Mesenchymal stem cell (in vitro differentiated cells and primary cell): ENCODE results near the gene HOXC9.

Experiments used
- DNase-seq: peaks from one replicate; pipeline ENCODE4 v3.0.0-alpha.2; 2013
- H2AFZ ChIP-seq: one replicate; pipeline ENCODE4 v1.6.1; 2013; ENCODE audit warnings: low read depth, mild to moderate bottlenecking, control low read depth, inconsistent platforms, low read length, moderate library complexity
- H2AK5ac ChIP-seq: 2 replicates; pipeline ENCODE4 v1.6.1; 2013; ENCODE audit warnings: low read length, moderate library complexity, mild to moderate bottlenecking, inconsistent platforms; ENCODE audit not compliant: severe bottlenecking
- H2BK120ac ChIP-seq: one replicate; pipeline ENCODE4 v1.6.1; 2013; ENCODE audit warnings: low read depth, mild to moderate bottlenecking, inconsistent platforms, low read length, moderate library complexity
- H2BK12ac ChIP-seq, 2 experiments: one replicate each; pipeline ENCODE4 v1.6.1; 2013; ENCODE audit warnings: inconsistent platforms in 2 of 2, low read length in 2 of 2, mild to moderate bottlenecking in 2 of 2, moderate library complexity in 2 of 2, control low read depth in 1 of 2
- H2BK15ac ChIP-seq: one replicate; pipeline ENCODE4 v1.6.1; 2013; ENCODE audit warnings: mild to moderate bottlenecking, low read depth, inconsistent platforms; ENCODE audit not compliant: poor library complexity, severe bottlenecking
- H2BK5ac ChIP-seq: 2 replicates; pipeline ENCODE4 v1.6.1; 2013; ENCODE audit warnings: low read depth, mild to moderate bottlenecking, low read length, control low read depth, inconsistent platforms; ENCODE audit not compliant: poor library complexity, severe bottlenecking
- H3K14ac ChIP-seq, 2 experiments: one replicate each; pipeline ENCODE4 v1.6.1; 2013; ENCODE audit warnings: inconsistent platforms in 2 of 2, low read length in 2 of 2, control low read depth in 1 of 2, mild to moderate bottlenecking in 1 of 2, moderate library complexity in 1 of 2
- H3K18ac ChIP-seq, 2 experiments: one replicate each; pipeline ENCODE4 v1.6.1; 2013; ENCODE audit warnings: inconsistent platforms in 2 of 2, low read length in 2 of 2, control low read depth in 1 of 2, low read depth in 1 of 2, mild to moderate bottlenecking in 1 of 2
- H3K23ac ChIP-seq, 2 experiments: one replicate each; pipeline ENCODE4 v1.6.1; 2013; ENCODE audit warnings: inconsistent platforms in 2 of 2, low read length in 2 of 2, mild to moderate bottlenecking in 2 of 2, moderate library complexity in 2 of 2, control low read depth in 1 of 2
- H3K27ac ChIP-seq: 2 replicates; pipeline ENCODE4 v1.5.1; 2013; ENCODE audit warnings: mild to moderate bottlenecking, moderate library complexity, low read length, control low read depth, inconsistent platforms; ENCODE audit not compliant: poor library complexity, severe bottlenecking
- H3K27me3 ChIP-seq, 2 experiments: 2 replicates each; pipeline versions ENCODE4 v1.6.1 to v1.7.0; 2013; ENCODE audit warnings: low read length in 2 of 2, mild to moderate bottlenecking in 2 of 2, moderate library complexity in 2 of 2, control low read depth in 1 of 2, inconsistent platforms in 1 of 2; ENCODE audit not compliant: control insufficient read depth in 1 of 2, insufficient read depth in 1 of 2
- H3K36me3 ChIP-seq, 2 experiments: 2 replicates each; pipeline versions ENCODE4 v1.6.1 to v1.7.0; 2013; ENCODE audit warnings: low read length in 2 of 2, control low read depth in 1 of 2, inconsistent platforms in 1 of 2, low read depth in 1 of 2, mild to moderate bottlenecking in 1 of 2; ENCODE audit not compliant: insufficient read depth in 2 of 2, control insufficient read depth in 1 of 2
- H3K4ac ChIP-seq, 2 experiments: one replicate each; pipeline ENCODE4 v1.6.1; 2013; ENCODE audit warnings: inconsistent platforms in 2 of 2, low read length in 2 of 2, mild to moderate bottlenecking in 2 of 2, moderate library complexity in 2 of 2, control low read depth in 1 of 2, low read depth in 1 of 2
- H3K4me1 ChIP-seq: 2 replicates; pipeline ENCODE4 v1.6.1; 2013; ENCODE audit warnings: low read depth, low read length, control low read depth; ENCODE audit not compliant: control insufficient read depth, insufficient read depth
- H3K4me2 ChIP-seq: 2 replicates; pipeline ENCODE4 v1.6.1; 2013; ENCODE audit warnings: low read length, mild to moderate bottlenecking, inconsistent platforms; ENCODE audit not compliant: poor library complexity, severe bottlenecking
- H3K4me3 ChIP-seq, 2 experiments: 2 replicates each; pipeline versions ENCODE4 v1.5.1 to v1.7.0; 2013; ENCODE audit warnings: low read length in 2 of 2, mild to moderate bottlenecking in 2 of 2, control low read depth in 1 of 2, low read depth in 1 of 2; ENCODE audit not compliant: insufficient read depth in 1 of 2
- H3K79me1 ChIP-seq: replicated peaks from 2 replicates; pipeline ENCODE4 v1.6.1; 2013; ENCODE audit warnings: mild to moderate bottlenecking, control low read depth, low read length, inconsistent platforms; ENCODE audit not compliant: poor library complexity, severe bottlenecking
- H3K9ac ChIP-seq: 2 replicates; pipeline ENCODE4 v1.7.0; 2013; ENCODE audit warnings: mild to moderate bottlenecking, low read length, moderate library complexity
- H3K9me3 ChIP-seq: 2 replicates; pipeline ENCODE4 v1.7.0; 2013; ENCODE audit warnings: mild to moderate bottlenecking, low read length; ENCODE audit not compliant: control insufficient read depth
- H4K8ac ChIP-seq: one replicate; pipeline ENCODE4 v1.6.1; 2013; ENCODE audit warnings: inconsistent platforms, mild to moderate bottlenecking, low read length, moderate library complexity
- H4K91ac ChIP-seq: one replicate; pipeline ENCODE4 v1.6.1; 2013; ENCODE audit warnings: mild to moderate bottlenecking, low read length, inconsistent platforms
- WGBS: methylation state at CpG from one replicate; pipeline ENCODE4 v1.1.7; 2013; ENCODE audit warnings: mixed read lengths; 5-methylcytosine and 5-hydroxymethylcytosine counted together

Gene HOXC9

GRCh38 chr12:53976172-53976822 lies 23.7 kb upstream of the HOXC9 start:
- Histone ChIP-seq H2BK120ac (no peak overlapping the region), H2AK5ac (no peak overlapping the region), H3K4ac (no peak overlapping the region), H3K4me3 (no peak overlapping the region), H3K79me1 (no peaks in the 10 kb centered on the region), H3K14ac (no peak overlapping the region), H3K4me1 (peaks cover 23% of the 10 kb centered on the region), H3K4me2 (no peak overlapping the region), H3K27ac (no peak overlapping the region), H3K36me3 (no peaks in the 10 kb centered on the region), H2BK15ac (no peak overlapping the region), H3K27me3 (peaks cover 59 to 91% of the 10 kb centered on the region in 2 experiments), H2AFZ (no peak overlapping the region), H4K8ac (no peak overlapping the region), H3K9me3 (no peaks in the 10 kb centered on the region), H4K91ac (no peak overlapping the region), H3K23ac (no peak overlapping the region), H3K9ac (no peak overlapping the region), H3K18ac (no peak overlapping the region), H2BK5ac (no peak overlapping the region), H2BK12ac (no peak overlapping the region)
- WGBS = 26% methylated on average over 17 of the region's 21 CpGs
- DNase-seq = no peak

- H3K4ac ChIP-seq = no peak overlapping the region
- H3K4me2 ChIP-seq = no peak overlapping the region
- no peak overlapping the region for H3K27ac ChIP-seq
- no peak overlapping the region for H3K9ac ChIP-seq
- no peaks in the 10 kb centered on the region for H3K9me3 ChIP-seq
- H3K4me3 ChIP-seq = no peak overlapping the region
- H4K91ac ChIP-seq = no peak overlapping the region
- no peak for DNase-seq
- no peaks in the 10 kb centered on the region for H3K79me1 ChIP-seq
- WGBS = 12% methylated on average over 4 of the region's 9 CpGs
- no peak overlapping the region for H2AFZ ChIP-seq
- H3K14ac ChIP-seq = no peak overlapping the region
- peaks cover 52 to 91% of the 10 kb centered on the region in 2 experiments for H3K27me3 ChIP-seq
- H2BK12ac ChIP-seq = no peak overlapping the region
- no peaks in the 10 kb centered on the region for H3K36me3 ChIP-seq
- H2BK120ac ChIP-seq = no peak overlapping the region
- H2BK15ac ChIP-seq = no peak overlapping the region
- peaks cover 23% of the 10 kb centered on the region for H3K4me1 ChIP-seq
- no peak overlapping the region for H4K8ac ChIP-seq
- no peak overlapping the region for H2AK5ac ChIP-seq
- no peak overlapping the region for H3K18ac ChIP-seq
- no peak overlapping the region for H2BK5ac ChIP-seq
- H3K23ac ChIP-seq = no peak overlapping the region
Observed at GRCh38 chr12:53976823-53977595, 23.0 kb upstream of the HOXC9 start.

- Histone ChIP-seq H3K14ac (no peak overlapping the region), H3K27me3 (peaks cover 44 to 91% of the 10 kb centered on the region in 2 experiments), H3K4ac (no peak overlapping the region), H2BK5ac (no peak overlapping the region), H3K9me3 (no peaks in the 10 kb centered on the region), H3K23ac (no peak overlapping the region), H2BK120ac (no peak overlapping the region), H3K4me2 (no peak overlapping the region), H3K18ac (no peak overlapping the region), H3K36me3 (no peaks in the 10 kb centered on the region), H2BK12ac (no peak overlapping the region), H2AK5ac (no peak overlapping the region), H3K27ac (no peak overlapping the region), H4K91ac (no peak overlapping the region), H2AFZ (no peak overlapping the region), H3K9ac (no peak overlapping the region), H3K79me1 (peaks cover under 1% of the 10 kb centered on the region), H2BK15ac (peak overlapping the region; percentile 56), H4K8ac (no peak overlapping the region), H3K4me1 (peaks cover 23% of the 10 kb centered on the region), H3K4me3 (no peak overlapping the region)
- DNase-seq = no peak
- WGBS = 16% methylated on average over 11 of the region's 11 CpGs
Observed at GRCh38 chr12:53977596-53978445, 22.1 kb upstream of the HOXC9 start.
